Thymus (tissue), 14 donors: Measurements from ENCODE around the gene AHCY. TPM values are rescaled to one million over a fixed set of nuclear protein-coding genes. Genes with fewer than 3 reads are reported as not detected.
"Not testable (repeated sequence)": the region's sequence is repeated elsewhere in the genome, so short reads cannot be mapped to it uniquely, and the experiment has no call there.

Experiments
- DNase-seq, 9 donors: peaks; one replicate each; pipeline ENCODE4 v3.0.0-alpha.2; 2013; ENCODE audit warnings: low spot score in 9 of 9, low read depth in 6 of 9, missing footprints in 1 of 9
- H3K27ac ChIP-seq, 2 donors: one replicate each; pipeline ENCODE4 v1.5.1; 2013; ENCODE audit warnings: control low read depth in 1 of 2, low read depth in 1 of 2, low read length in 1 of 2, mild to moderate bottlenecking in 1 of 2, moderate library complexity in 1 of 2
- H3K27me3 ChIP-seq, 2 donors: one replicate each; pipeline ENCODE4 v1.5.1; 2013; ENCODE audit warnings: low read length in 1 of 2; ENCODE audit not compliant: control insufficient read depth in 2 of 2, insufficient read depth in 1 of 2
- H3K36me3 ChIP-seq, 2 donors: one replicate each; pipeline ENCODE4 v1.5.1; 2013; ENCODE audit warnings: low read length in 1 of 2, mild to moderate bottlenecking in 1 of 2, moderate library complexity in 1 of 2; ENCODE audit not compliant: control insufficient read depth in 2 of 2, insufficient read depth in 2 of 2
- H3K4me1 ChIP-seq, 2 donors: one replicate each; pipeline ENCODE4 v1.5.1; 2013; ENCODE audit warnings: low read length in 2 of 2; ENCODE audit not compliant: control insufficient read depth in 2 of 2, insufficient read depth in 2 of 2
- H3K4me3 ChIP-seq, 2 donors: one replicate each; pipeline ENCODE4 v1.5.1; 2013; ENCODE audit warnings: low read length in 2 of 2, control low read depth in 1 of 2, mild to moderate bottlenecking in 1 of 2
- H3K9me3 ChIP-seq, 2 donors: one replicate each; pipeline ENCODE4 v1.5.1; 2013; ENCODE audit warnings: low read length in 1 of 2, mild to moderate bottlenecking in 1 of 2; ENCODE audit not compliant: control insufficient read depth in 2 of 2, insufficient read depth in 1 of 2
- WGBS: extraction: QIAGEN DNeasy Blood & Tissue Kit; methylation state at CpG from one replicate; pipeline ENCODE4 v1.1.7; 2013; 5-methylcytosine and 5-hydroxymethylcytosine counted together
- long read RNA-seq, 10 donors: transcript quantifications; one replicate each; lab custom pipeline, GENCODE V29; 2026
- polyA plus RNA-seq: library from polyadenylated mRNA; stranded (reverse); fragments of 200-250 nt; gene quantifications from one replicate; pipeline ENCODE4 v1.2.3, GENCODE V29; 2013
- total RNA-seq: library from RNA; stranded (reverse); fragments of 120-200 nt; gene quantifications from one replicate; pipeline ENCODE4 v1.2.4, GENCODE V29; 2013
- donor health status: healthy.

The AHCY gene
- total RNA-seq (69.6 TPM), polyA plus RNA-seq (56.0 TPM)
- long read RNA-seq, donor 1, partial matches to known transcripts: 0 of 3 reads
- long read RNA-seq, donor 1, other reads (novel, unspliced or antisense): 0 of 3 reads
- long read RNA-seq, donor 2, transcript AHCY-201 (10 exons, 2,143 nt): major isoform, 37 of 73 reads
- long read RNA-seq, donor 2, partial matches to known transcripts: 36 of 73 reads
- long read RNA-seq, donor 2, other reads (novel, unspliced or antisense): 0 of 73 reads
- long read RNA-seq, donor 3, transcript AHCY-201 (10 exons, 2,143 nt): major isoform, 28 of 28 reads
- long read RNA-seq, donor 3, partial matches to known transcripts: 0 of 28 reads
- long read RNA-seq, donor 3, other reads (novel, unspliced or antisense): 0 of 28 reads
- long read RNA-seq, donor 4, transcript AHCY-201 (10 exons, 2,143 nt): major isoform, 9 of 9 reads
- long read RNA-seq, donor 4, partial matches to known transcripts: 0 of 9 reads
- long read RNA-seq, donor 4, other reads (novel, unspliced or antisense): 0 of 9 reads
- long read RNA-seq, donor 5, transcript AHCY-201 (10 exons, 2,143 nt): major isoform, 32 of 32 reads
- long read RNA-seq, donor 5, partial matches to known transcripts: 0 of 32 reads
- long read RNA-seq, donor 5, other reads (novel, unspliced or antisense): 0 of 32 reads
- long read RNA-seq, donor 6, transcript AHCY-201 (10 exons, 2,143 nt): major isoform, 15 of 15 reads
- long read RNA-seq, donor 6, partial matches to known transcripts: 0 of 15 reads
- long read RNA-seq, donor 6, other reads (novel, unspliced or antisense): 0 of 15 reads
- long read RNA-seq, donor 7, transcript AHCY-201 (10 exons, 2,143 nt): major isoform, 15 of 15 reads
- long read RNA-seq, donor 7, partial matches to known transcripts: 0 of 15 reads
- long read RNA-seq, donor 7, other reads (novel, unspliced or antisense): 0 of 15 reads
- long read RNA-seq, donor 8, transcript AHCY-201 (10 exons, 2,143 nt): major isoform, 9 of 9 reads
- long read RNA-seq, donor 8, partial matches to known transcripts: 0 of 9 reads
- long read RNA-seq, donor 8, other reads (novel, unspliced or antisense): 0 of 9 reads
- long read RNA-seq, donor 9, transcript AHCY-201 (10 exons, 2,143 nt): major isoform, 9 of 14 reads
- long read RNA-seq, donor 9, partial matches to known transcripts: 0 of 14 reads
- long read RNA-seq, donor 9, other reads (novel, unspliced or antisense): 5 of 14 reads
- long read RNA-seq, donor 10, transcript AHCY-201 (10 exons, 2,143 nt): major isoform, 13 of 19 reads
- long read RNA-seq, donor 10, partial matches to known transcripts: 5 of 19 reads
- long read RNA-seq, donor 10, other reads (novel, unspliced or antisense): 0 of 19 reads

DNA sequence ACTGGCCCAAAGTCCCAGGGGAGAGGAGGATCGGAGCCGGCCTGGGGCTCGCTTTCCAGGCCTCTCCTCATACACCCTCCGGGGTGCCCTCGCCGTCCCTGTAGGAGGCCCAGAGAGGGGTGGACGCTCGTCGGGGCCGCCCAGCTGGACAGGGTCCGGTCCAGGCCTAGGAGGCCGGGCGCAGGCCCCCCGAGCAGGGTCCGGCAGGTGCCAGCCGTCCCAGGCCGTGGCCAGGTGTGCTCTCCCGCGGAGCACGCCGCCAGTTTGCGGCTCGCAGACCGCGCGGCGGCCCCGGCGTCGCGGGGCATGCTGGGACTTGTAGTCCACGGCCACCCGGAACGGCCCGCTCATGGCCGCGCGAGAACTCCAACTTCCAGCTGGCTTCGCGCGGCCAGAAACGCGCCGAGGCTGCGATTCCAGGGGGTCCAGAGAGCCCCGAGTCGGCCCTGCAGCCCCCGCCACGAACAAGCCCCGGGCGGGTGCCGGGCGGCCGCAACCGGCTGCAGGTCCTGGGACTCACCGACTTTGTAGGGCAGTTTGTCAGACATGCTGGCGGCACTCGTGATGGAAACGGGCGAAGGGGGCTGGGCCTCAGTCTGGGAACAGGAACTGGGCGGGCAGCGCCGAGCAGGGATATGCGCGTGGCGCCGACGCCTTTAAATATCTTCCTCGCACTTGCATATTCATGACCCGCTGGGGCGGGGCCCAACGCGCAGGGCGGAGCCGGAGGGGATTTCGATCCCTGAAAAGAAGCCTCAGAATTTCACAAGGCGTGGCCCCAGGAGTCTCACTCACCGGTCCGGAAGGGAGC, at the start of gene AHCY:
AHCY (minus strand) TSS at position 633 of the 811 bp plus-strand sequence; CDS start at position 548, 85 bp downstream.
- H3K27ac ChIP-seq: peak within 1 kb of the TSS; percentile 88 to 92
- H3K36me3 ChIP-seq: peaks cover 0 to 3% of the 10 kb centered on the region in 2 donors
- peaks cover 0 to 27% of the 10 kb centered on the region in 2 donors for H3K4me1 ChIP-seq
- no peaks in the 10 kb centered on the region for H3K9me3 ChIP-seq
- H3K27me3 ChIP-seq: no peaks in the 10 kb centered on the region
- H3K4me3 ChIP-seq: peak within 1 kb of the TSS; percentile 74 to 95
- under 1% methylated on average over 79 of the region's 79 CpGs for WGBS
- peak; percentile 86 to 96 (median 91) for DNase-seq

DNA sequence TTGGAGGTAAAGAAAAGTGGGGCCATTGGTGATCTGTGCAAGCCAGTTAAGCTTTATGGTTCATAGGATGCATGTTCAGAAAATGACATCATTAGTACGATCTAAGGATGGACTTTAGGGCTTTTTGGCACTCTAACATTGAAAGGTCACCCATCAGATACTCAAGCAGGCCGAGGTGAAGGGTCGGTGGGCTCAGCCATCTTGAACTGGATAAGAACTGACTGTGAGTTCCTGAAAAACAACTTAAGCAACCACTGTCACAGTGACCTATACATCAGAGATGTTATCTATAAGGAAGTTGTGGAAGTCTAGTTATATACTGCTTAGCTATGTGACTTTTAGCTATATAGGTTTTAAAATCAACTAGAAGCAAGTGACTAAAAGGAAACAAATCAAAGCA, 46.9 kb upstream of the AHCY start:
- no peaks in the 10 kb centered on the region for H3K27me3 ChIP-seq
- H3K36me3 ChIP-seq: no peaks in the 10 kb centered on the region
- no peak overlapping the region for H3K27ac ChIP-seq
- no peaks in the 10 kb centered on the region for H3K4me1 ChIP-seq
- WGBS: 67% methylated on average over 3 of the region's 3 CpGs
- H3K4me3 ChIP-seq: no peak overlapping the region
- DNase-seq: no peak
- H3K9me3 ChIP-seq: no peaks in the 10 kb centered on the region

DNA sequence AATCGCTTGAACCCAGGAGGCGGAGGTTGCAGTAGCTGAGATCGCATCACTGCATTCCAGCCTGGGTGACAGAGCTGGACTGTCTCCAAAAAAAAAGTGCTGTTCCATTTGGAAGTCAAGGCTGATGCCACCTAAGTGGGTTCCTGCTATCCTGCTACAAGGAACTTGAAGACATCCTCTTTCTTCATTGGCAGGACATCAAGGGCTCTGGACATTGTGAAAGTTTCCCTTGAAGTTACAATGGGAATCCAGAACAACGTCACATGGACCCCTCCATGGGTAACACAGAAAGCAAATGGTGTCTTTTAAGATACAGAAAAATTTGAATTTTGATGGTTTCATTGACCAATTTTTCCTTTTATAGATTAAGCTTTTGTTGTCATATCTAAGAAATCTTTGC, 44.4 kb upstream of the AHCY start:
- DNase-seq: no peak
- 97% methylated on average over 4 of the region's 4 CpGs for WGBS
- Histone ChIP-seq H3K4me3 (no peak overlapping the region), H3K27me3 (no peaks in the 10 kb centered on the region), H3K36me3 (no peaks in the 10 kb centered on the region), H3K9me3 (no peaks in the 10 kb centered on the region), H3K27ac (no peak overlapping the region), H3K4me1 (no peaks in the 10 kb centered on the region)

DNA sequence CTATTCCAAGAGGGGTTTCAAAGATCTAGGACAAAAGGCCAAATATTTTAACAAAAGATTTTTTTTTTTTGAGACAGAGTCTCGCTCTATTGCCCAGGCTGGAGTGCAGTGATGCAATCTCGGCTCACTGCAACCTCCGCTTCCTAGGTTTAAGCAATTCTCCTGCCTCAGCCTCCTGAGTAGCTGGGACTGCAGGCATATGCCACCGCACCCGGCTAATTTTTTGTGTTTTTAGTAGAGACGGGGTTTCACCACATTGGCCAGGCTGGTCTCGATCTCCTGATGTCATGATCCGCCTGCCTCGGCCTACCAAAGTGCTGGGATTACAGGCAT, 43.3 kb upstream of the AHCY start:
- not testable (repeated sequence) for H3K27me3 ChIP-seq, H3K4me1 ChIP-seq, DNase-seq, H3K36me3 ChIP-seq, H3K9me3 ChIP-seq, H3K27ac ChIP-seq, H3K4me3 ChIP-seq
- WGBS: 96% methylated on average over 9 of the region's 9 CpGs

DNA sequence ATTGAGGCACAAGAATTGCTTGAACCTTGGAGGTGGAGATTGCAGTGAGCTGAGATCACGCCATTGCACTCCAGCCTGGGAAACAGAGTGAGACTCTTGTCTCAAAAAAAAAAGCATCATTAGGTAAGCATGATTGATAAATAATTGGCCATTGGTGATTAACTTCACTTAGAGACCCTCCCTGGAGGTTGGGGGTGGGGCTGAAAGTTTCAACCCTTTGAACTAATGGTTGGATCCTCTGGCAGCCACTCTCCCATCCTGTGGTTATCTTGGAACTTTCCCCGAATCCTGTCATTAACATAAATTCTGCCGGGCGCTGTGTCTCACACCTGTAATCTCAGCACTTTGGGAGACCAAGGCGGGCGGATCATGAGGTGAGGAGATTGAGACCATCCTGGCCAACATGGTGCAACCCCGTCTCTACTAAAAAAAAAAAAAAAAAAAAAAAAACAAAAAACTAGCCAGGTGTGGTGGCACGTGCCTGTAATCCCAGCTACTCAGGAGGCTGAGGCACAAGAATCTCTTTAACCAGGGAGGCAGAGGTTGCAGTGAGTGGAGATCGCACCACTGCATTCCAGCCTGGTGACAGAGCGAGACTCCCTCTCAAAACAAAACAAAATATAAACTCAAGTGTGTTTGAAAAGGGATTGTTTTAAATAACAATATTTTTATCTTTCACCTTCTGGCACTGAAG, 42.8 kb upstream of the AHCY start:
- H3K27ac ChIP-seq, H3K4me1 ChIP-seq, H3K36me3 ChIP-seq, H3K27me3 ChIP-seq, H3K9me3 ChIP-seq, DNase-seq, H3K4me3 ChIP-seq: not testable (repeated sequence)
- 97% methylated on average over 10 of the region's 10 CpGs for WGBS

DNA sequence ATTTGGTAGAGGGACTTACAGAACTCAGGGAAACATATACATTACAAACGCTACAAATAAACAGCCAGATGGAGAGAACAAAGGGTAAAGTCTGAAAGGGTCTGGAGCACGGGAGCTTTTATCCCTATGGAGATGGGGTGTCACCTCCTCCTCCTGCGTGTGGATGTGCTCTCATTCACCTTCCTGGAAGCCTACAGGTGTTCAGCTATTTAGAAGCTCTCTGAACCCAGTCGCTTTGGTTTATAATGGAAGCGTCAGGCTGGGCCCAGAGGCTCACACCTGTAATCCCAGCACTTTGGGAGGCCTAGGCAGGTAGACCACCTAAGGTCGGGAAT, 42.2 kb upstream of the AHCY start:
- no peak for DNase-seq
- no peaks in the 10 kb centered on the region for H3K36me3 ChIP-seq
- H3K9me3 ChIP-seq: no peaks in the 10 kb centered on the region
- no peak overlapping the region for H3K4me3 ChIP-seq
- 98% methylated on average over 6 of the region's 6 CpGs for WGBS
- no peaks in the 10 kb centered on the region for H3K27me3 ChIP-seq
- H3K4me1 ChIP-seq: no peaks in the 10 kb centered on the region
- no peak overlapping the region for H3K27ac ChIP-seq

DNA sequence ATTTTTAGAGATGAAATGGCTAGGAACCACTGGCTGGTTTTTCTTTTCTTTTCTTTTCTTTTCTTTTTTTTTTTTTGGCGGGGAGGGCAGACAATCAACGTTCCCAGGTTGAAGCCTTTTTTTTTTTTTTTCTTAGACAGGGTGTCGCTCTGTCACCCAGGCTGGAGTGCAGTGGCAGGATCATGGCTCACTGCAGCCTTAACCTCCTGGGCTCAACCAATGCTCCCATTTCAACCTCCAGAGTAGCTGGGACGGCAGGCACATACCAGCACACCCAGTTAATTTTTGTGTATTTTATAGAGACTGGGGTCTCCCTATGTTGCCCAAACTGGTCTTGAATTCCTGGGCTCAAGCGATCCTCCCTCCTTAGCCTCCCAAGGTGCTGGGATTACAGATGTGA, 41.1 kb upstream of the AHCY start:
- H3K27me3 ChIP-seq: no peaks in the 10 kb centered on the region
- no peak overlapping the region for H3K4me3 ChIP-seq
- 90% methylated on average over 5 of the region's 5 CpGs for WGBS
- H3K27ac ChIP-seq: no peak overlapping the region
- H3K36me3 ChIP-seq: no peaks in the 10 kb centered on the region
- H3K9me3 ChIP-seq: no peaks in the 10 kb centered on the region
- no peak for DNase-seq
- no peaks in the 10 kb centered on the region for H3K4me1 ChIP-seq
